Neural cell (in vitro differentiated cells): ENCODE results near the gene CFL2. TPM values are rescaled to one million over a fixed set of nuclear protein-coding genes. Genes with fewer than 3 reads are reported as not detected.

Experiments
- H2AFZ ChIP-seq: fragments of 200-600, 300-800 bp; sonication (generic), shearing (Covaris generic); 2 replicates; pipeline ENCODE4 v1.6.0; 2014; ENCODE audit warnings: low read depth, mild to moderate bottlenecking, antibody characterized with exemption, low read length, moderate library complexity
- H3F3A ChIP-seq: fragments of 200-600 bp; shearing (Covaris generic); 2 replicates; pipeline ENCODE4 v1.6.1; 2016; ENCODE audit warnings: mild to moderate bottlenecking, moderate library complexity, mixed read lengths, antibody characterized with exemption, low read length; ENCODE audit not compliant: insufficient read depth, poor library complexity, severe bottlenecking
- H3K27ac ChIP-seq: fragments of 200-600, 300-800 bp; sonication (generic), shearing (Covaris generic); 2 replicates; pipeline ENCODE4 v1.5.1; 2014; ENCODE audit warnings: mild to moderate bottlenecking, low read length, moderate library complexity
- H3K27me3 ChIP-seq: fragments of 300-800, 200-600 bp; sonication (generic), shearing (Covaris generic); 2 replicates; pipeline ENCODE4 v1.6.0; 2014; ENCODE audit warnings: mild to moderate bottlenecking, low read depth, low read length, moderate library complexity; ENCODE audit not compliant: insufficient read depth
- H3K36me3 ChIP-seq: fragments of 300-800, 200-600 bp; sonication (generic), shearing (Covaris generic); 2 replicates; pipeline ENCODE4 v1.5.1; 2014; ENCODE audit warnings: mild to moderate bottlenecking, antibody characterized with exemption, low read length, moderate library complexity; ENCODE audit not compliant: insufficient read depth
- H3K4me2 ChIP-seq: fragments of 300-800, 200-600 bp; sonication (generic), shearing (Covaris generic); 2 replicates; pipeline ENCODE4 v1.6.0; 2014; ENCODE audit warnings: mild to moderate bottlenecking, low read length
- H3K4me3 ChIP-seq: fragments of 300-800, 200-600 bp; sonication (generic), shearing (Covaris generic); 2 replicates; pipeline ENCODE4 v1.5.1; 2014; ENCODE audit warnings: mild to moderate bottlenecking, low read length, moderate library complexity
- H3K79me2 ChIP-seq: fragments of 200-600 bp; shearing (Covaris generic); replicated peaks from 2 replicates; pipeline ENCODE4 v1.6.0; 2014; ENCODE audit warnings: mild to moderate bottlenecking, low read length, moderate library complexity; ENCODE audit not compliant: insufficient read depth
- H3K9ac ChIP-seq: fragments of 300-800, 200-600 bp; sonication (generic), shearing (Covaris generic); 2 replicates; pipeline ENCODE4 v1.6.1; 2016; ENCODE audit warnings: mild to moderate bottlenecking, low read length, mixed read lengths
- H3K9me2 ChIP-seq: fragments of 200-600 bp; shearing (Covaris generic); 2 replicates; pipeline ENCODE4 v1.6.1; 2016; ENCODE audit warnings: mild to moderate bottlenecking, low read length, mixed read lengths; ENCODE audit not compliant: insufficient read depth
- H3K9me3 ChIP-seq: fragments of 200-600, 300-800 bp; sonication (generic), shearing (Covaris generic); 2 replicates; pipeline ENCODE4 v1.6.1; 2016; ENCODE audit warnings: mild to moderate bottlenecking, mixed run types, low read length, moderate library complexity, mixed read lengths
- H4K20me1 ChIP-seq: fragments of 200-600 bp; shearing (Covaris generic); 2 replicates; pipeline ENCODE4 v1.6.1; 2016; ENCODE audit warnings: mild to moderate bottlenecking, mixed run types; ENCODE audit not compliant: insufficient read depth
- EP300 ChIP-seq: fragments of 450-650 bp; conservative IDR thresholded peaks from 2 replicates; pipeline ENCODE4 v1.6.1; 2014; ENCODE audit warnings: antibody characterized with exemption, mild to moderate bottlenecking, moderate library complexity; ENCODE audit not compliant: poor library complexity, severe bottlenecking
- EZH2 ChIP-seq: fragments of 200-600, 300-800 bp; shearing (Covaris generic), sonication (generic); IDR thresholded peaks from 2 replicates; pipeline ENCODE4 v1.6.1; 2014; ENCODE audit warnings: antibody characterized with exemption, low read length, borderline replicate concordance, mild to moderate bottlenecking; ENCODE audit not compliant: insufficient read depth, poor library complexity, severe bottlenecking
- MXI1 ChIP-seq: fragments of 450-650 bp; conservative IDR thresholded peaks from 2 replicates; pipeline ENCODE4 v1.6.1; 2014; ENCODE audit warnings: antibody characterized with exemption, mild to moderate bottlenecking; ENCODE audit not compliant: poor library complexity, severe bottlenecking
- POLR2AphosphoS5 ChIP-seq: IDR thresholded peaks from 2 replicates; pipeline ENCODE4 v1.6.1; 2012
- RAD21 ChIP-seq: fragments of 450-650 bp; conservative IDR thresholded peaks from 2 replicates; pipeline ENCODE4 v1.6.1; 2014; ENCODE audit warnings: antibody characterized with exemption, mild to moderate bottlenecking, moderate library complexity
- SMC3 ChIP-seq: fragments of 450-650 bp; conservative IDR thresholded peaks from 2 replicates; pipeline ENCODE4 v1.6.1; 2014; ENCODE audit warnings: antibody characterized with exemption, mild to moderate bottlenecking, moderate library complexity; ENCODE audit not compliant: poor library complexity
- TAF1 ChIP-seq: IDR thresholded peaks from 2 replicates; pipeline ENCODE4 v1.6.1; 2012; ENCODE audit warnings: low read depth
- polyA plus RNA-seq: library from polyadenylated mRNA; depleted of rRNA; stranded (reverse); fragments of >200 nt; gene quantifications from 2 replicates; pipeline ENCODE4 v1.2.3, GENCODE V29; 2014
- TF ChIP-seq, protein P1 (sequence below): fragments of 450-650 bp; IDR thresholded peaks from 2 replicates; pipeline ENCODE4 v1.5.1; 2014; ENCODE audit warnings: antibody characterized with exemption, mild to moderate bottlenecking, moderate library complexity; ENCODE audit not compliant: poor library complexity, severe bottlenecking
- TF ChIP-seq, protein P2 (sequence below): IDR thresholded peaks from 2 replicates; pipeline ENCODE4 v1.6.1; 2012; ENCODE audit warnings: borderline replicate concordance

Gene CFL2
- polyA plus RNA-seq, 1 donor from 2014 or later: 37.8 TPM

DNA sequence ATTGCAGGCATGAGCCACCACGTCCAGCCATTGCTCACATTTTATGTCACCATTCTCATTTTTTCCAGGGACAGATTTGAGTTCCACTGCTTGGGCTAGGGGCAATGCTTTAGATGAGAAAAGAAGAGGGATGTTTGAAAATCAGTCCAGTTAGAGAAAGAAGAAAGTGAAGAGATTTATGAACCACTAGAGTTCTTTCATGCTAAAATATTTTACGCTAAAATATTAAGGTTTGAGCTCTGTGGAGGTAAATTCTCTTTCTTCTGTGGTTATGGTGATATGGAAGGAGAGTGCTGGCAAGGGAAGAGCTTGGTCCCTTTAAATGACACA, 21.5 kb downstream of the CFL2 start:
- no peaks in the 10 kb centered on the region for H3K9me3 ChIP-seq
- no peak overlapping the region for H3K27ac ChIP-seq
- no peaks in the 10 kb centered on the region for H4K20me1 ChIP-seq
- no peaks in the 10 kb centered on the region for H3F3A ChIP-seq
- no peak overlapping the region for H3K4me3 ChIP-seq
- no peak overlapping the region for H3K4me2 ChIP-seq
- no peaks in the 10 kb centered on the region for H3K36me3 ChIP-seq
- H3K9ac ChIP-seq: no peak overlapping the region
- TF ChIP-seq POLR2AphosphoS5: no peak
- no peak for TF ChIP-seq EZH2
- no peak for TF ChIP-seq EP300
- no peak for TF ChIP-seq SMC3
- TF ChIP-seq MXI1: no peak
- no peak for TF ChIP-seq TAF1
- TF ChIP-seq, protein P1, sequence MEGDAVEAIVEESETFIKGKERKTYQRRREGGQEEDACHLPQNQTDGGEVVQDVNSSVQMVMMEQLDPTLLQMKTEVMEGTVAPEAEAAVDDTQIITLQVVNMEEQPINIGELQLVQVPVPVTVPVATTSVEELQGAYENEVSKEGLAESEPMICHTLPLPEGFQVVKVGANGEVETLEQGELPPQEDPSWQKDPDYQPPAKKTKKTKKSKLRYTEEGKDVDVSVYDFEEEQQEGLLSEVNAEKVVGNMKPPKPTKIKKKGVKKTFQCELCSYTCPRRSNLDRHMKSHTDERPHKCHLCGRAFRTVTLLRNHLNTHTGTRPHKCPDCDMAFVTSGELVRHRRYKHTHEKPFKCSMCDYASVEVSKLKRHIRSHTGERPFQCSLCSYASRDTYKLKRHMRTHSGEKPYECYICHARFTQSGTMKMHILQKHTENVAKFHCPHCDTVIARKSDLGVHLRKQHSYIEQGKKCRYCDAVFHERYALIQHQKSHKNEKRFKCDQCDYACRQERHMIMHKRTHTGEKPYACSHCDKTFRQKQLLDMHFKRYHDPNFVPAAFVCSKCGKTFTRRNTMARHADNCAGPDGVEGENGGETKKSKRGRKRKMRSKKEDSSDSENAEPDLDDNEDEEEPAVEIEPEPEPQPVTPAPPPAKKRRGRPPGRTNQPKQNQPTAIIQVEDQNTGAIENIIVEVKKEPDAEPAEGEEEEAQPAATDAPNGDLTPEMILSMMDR: no peak
- TF ChIP-seq RAD21: no peak
- TF ChIP-seq, protein P2, sequence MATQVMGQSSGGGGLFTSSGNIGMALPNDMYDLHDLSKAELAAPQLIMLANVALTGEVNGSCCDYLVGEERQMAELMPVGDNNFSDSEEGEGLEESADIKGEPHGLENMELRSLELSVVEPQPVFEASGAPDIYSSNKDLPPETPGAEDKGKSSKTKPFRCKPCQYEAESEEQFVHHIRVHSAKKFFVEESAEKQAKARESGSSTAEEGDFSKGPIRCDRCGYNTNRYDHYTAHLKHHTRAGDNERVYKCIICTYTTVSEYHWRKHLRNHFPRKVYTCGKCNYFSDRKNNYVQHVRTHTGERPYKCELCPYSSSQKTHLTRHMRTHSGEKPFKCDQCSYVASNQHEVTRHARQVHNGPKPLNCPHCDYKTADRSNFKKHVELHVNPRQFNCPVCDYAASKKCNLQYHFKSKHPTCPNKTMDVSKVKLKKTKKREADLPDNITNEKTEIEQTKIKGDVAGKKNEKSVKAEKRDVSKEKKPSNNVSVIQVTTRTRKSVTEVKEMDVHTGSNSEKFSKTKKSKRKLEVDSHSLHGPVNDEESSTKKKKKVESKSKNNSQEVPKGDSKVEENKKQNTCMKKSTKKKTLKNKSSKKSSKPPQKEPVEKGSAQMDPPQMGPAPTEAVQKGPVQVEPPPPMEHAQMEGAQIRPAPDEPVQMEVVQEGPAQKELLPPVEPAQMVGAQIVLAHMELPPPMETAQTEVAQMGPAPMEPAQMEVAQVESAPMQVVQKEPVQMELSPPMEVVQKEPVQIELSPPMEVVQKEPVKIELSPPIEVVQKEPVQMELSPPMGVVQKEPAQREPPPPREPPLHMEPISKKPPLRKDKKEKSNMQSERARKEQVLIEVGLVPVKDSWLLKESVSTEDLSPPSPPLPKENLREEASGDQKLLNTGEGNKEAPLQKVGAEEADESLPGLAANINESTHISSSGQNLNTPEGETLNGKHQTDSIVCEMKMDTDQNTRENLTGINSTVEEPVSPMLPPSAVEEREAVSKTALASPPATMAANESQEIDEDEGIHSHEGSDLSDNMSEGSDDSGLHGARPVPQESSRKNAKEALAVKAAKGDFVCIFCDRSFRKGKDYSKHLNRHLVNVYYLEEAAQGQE: no peak
- H3K9me2 ChIP-seq: no peaks in the 10 kb centered on the region
- no peaks in the 10 kb centered on the region for H3K27me3 ChIP-seq
- no peak overlapping the region for H2AFZ ChIP-seq
- no peaks in the 10 kb centered on the region for H3K79me2 ChIP-seq

DNA sequence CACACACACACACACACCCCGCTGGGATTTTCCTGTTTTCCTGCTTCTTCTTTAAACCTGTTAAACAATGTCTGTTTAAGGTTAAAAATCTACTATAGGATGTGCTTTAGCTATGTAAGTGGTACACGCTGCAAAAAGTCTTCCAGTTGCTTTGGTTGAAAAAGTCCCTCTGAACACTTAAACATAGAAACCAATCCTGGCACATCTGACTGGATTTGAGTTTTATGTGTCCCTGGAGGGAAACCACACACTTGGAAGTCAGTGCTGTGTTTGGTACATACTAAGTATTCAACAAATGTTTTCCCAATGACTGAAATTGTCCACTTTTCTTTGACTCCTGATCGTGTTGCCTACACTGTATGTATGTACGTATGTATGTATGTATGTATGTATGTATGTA, 22.0 kb downstream of the CFL2 start:
- Histone ChIP-seq H3K9ac (no peak overlapping the region), H4K20me1 (no peaks in the 10 kb centered on the region), H3K79me2 (no peaks in the 10 kb centered on the region), H3K4me3 (no peak overlapping the region), H3K36me3 (no peaks in the 10 kb centered on the region), H3F3A (no peaks in the 10 kb centered on the region), H2AFZ (no peak overlapping the region), H3K9me2 (no peaks in the 10 kb centered on the region), H3K27ac (no peak overlapping the region), H3K9me3 (no peaks in the 10 kb centered on the region), H3K27me3 (no peaks in the 10 kb centered on the region), H3K4me2 (no peak overlapping the region)
- no peak for TF ChIP-seq RAD21
- TF ChIP-seq EZH2: no peak
- TF ChIP-seq, protein P2: no peak
- TF ChIP-seq SMC3: no peak
- no peak for TF ChIP-seq EP300
- no peak for TF ChIP-seq MXI1
